Measurements from ENCODE around the gene CEP104.

Gene CEP104

GRCh38 chr1:3763351-3764125, 93.5 kb downstream of the CEP104 start:
- TF ChIP-seq, protein P1, sequence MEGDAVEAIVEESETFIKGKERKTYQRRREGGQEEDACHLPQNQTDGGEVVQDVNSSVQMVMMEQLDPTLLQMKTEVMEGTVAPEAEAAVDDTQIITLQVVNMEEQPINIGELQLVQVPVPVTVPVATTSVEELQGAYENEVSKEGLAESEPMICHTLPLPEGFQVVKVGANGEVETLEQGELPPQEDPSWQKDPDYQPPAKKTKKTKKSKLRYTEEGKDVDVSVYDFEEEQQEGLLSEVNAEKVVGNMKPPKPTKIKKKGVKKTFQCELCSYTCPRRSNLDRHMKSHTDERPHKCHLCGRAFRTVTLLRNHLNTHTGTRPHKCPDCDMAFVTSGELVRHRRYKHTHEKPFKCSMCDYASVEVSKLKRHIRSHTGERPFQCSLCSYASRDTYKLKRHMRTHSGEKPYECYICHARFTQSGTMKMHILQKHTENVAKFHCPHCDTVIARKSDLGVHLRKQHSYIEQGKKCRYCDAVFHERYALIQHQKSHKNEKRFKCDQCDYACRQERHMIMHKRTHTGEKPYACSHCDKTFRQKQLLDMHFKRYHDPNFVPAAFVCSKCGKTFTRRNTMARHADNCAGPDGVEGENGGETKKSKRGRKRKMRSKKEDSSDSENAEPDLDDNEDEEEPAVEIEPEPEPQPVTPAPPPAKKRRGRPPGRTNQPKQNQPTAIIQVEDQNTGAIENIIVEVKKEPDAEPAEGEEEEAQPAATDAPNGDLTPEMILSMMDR (IDR thresholded peaks at IDR 0.05), result no peak

GRCh38 chr1:3762873-3763228, 94.2 kb downstream of the CEP104 start:
- TF ChIP-seq, protein P1 (IDR thresholded peaks at IDR 0.05), result no peak

DNA sequence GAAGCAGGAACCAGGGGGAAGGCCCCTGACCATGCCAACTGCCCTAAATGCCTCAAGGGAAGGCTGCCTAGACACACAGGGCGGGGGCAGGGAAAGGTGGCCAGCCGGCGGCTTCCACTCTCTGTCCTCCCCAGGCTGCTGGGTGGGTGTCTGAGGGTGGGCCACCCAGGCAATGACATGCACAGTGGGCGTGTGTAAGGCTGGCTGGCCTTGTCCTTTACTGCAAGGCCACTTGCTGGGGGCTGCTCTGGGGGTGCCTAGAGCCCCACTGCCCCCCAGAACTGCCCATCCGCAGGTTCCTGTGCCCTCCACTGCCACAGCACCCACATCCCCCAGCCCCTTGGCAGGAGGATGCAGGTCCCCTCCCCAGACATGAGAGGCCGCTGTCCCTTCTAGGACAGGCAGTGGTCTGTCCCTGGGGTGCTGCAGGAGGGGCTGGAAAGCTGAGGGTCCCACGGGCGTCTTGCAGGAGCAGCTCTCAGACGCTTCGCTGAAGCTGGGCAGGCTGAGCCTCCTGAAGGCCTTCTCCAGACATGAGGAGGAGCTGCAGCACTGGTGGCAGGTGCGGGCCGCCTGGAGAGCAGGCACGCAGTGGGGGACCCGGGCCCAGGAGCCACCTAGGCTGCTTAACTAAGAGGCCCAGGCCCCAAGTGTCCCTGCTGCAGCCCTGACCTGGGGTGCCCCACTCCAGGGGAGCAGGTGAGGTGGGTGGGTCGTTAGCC, 94.7 kb downstream of the CEP104 start:
- TF ChIP-seq, protein P1 (IDR thresholded peaks at IDR 0.05), result no peak

Measured in LNCAP (cell line).